Astrocyte (in vitro differentiated cells and primary cell): Measurements from ENCODE around the gene LRRC37A. TPM values are rescaled to one million over a fixed set of nuclear protein-coding genes. Genes with fewer than 3 reads are reported as not detected.
A peak's percentile ranks its signal among the peaks of the same experiment; 100 is the strongest.
"Not testable (repeated sequence)": the region's sequence is repeated elsewhere in the genome, so short reads cannot be mapped to it uniquely, and the experiment has no call there.

Experiments used
- DNase-seq: peaks from one replicate; pipeline ENCODE4 v3.0.0-alpha.2; 2010; ENCODE audit warnings: low read depth
- FAIRE-seq: peaks from 2 replicates; lab custom pipeline; 2011; peaks lifted over from hg19 to GRCh38; lab: Jason Lieb, UNC
- H2AFZ ChIP-seq: 2 replicates; pipeline ENCODE4 v1.6.0; 2012; ENCODE audit warnings: low read depth, low read length, inconsistent platforms
- H3K27ac ChIP-seq: 2 replicates; pipeline ENCODE4 v1.5.1; 2011; ENCODE audit warnings: low read depth, low read length, inconsistent platforms
- H3K27me3 ChIP-seq: 2 replicates; pipeline ENCODE4 v1.6.0; 2011; ENCODE audit warnings: low read length, inconsistent platforms; ENCODE audit not compliant: insufficient read depth
- H3K36me3 ChIP-seq: 2 replicates; pipeline ENCODE4 v1.5.1; 2011; ENCODE audit warnings: low read length, inconsistent platforms; ENCODE audit not compliant: insufficient read depth
- H3K4me1 ChIP-seq: 2 replicates; pipeline ENCODE4 v1.5.1; 2011; ENCODE audit warnings: low read length, inconsistent platforms; ENCODE audit not compliant: insufficient read depth
- H3K4me2 ChIP-seq: 2 replicates; pipeline ENCODE4 v1.6.0; 2012; ENCODE audit warnings: low read length, inconsistent platforms
- H3K4me3 ChIP-seq: 2 replicates; pipeline ENCODE4 v1.5.1; 2011; ENCODE audit warnings: low read depth, mild to moderate bottlenecking, low read length, inconsistent platforms; ENCODE audit not compliant: insufficient read depth
- H3K79me2 ChIP-seq: 2 replicates; pipeline ENCODE4 v1.6.0; 2012; ENCODE audit warnings: mild to moderate bottlenecking, low read length, inconsistent platforms; ENCODE audit not compliant: insufficient read depth
- H3K9ac ChIP-seq: 2 replicates; pipeline ENCODE4 v1.6.0; 2012; ENCODE audit warnings: mild to moderate bottlenecking, low read length, inconsistent platforms
- H3K9me3 ChIP-seq: 2 replicates; pipeline ENCODE4 v1.5.1; 2012; ENCODE audit warnings: low read depth, mild to moderate bottlenecking, low read length, inconsistent platforms; ENCODE audit not compliant: insufficient read depth
- H4K20me1 ChIP-seq: 2 replicates; pipeline ENCODE4 v1.6.0; 2012; ENCODE audit warnings: low read length, inconsistent platforms; ENCODE audit not compliant: insufficient read depth
- H3K27ac Mint-ChIP-seq: one replicate; pipeline ENCODE4 v1.8.0; 2021; ENCODE audit warnings: mild to moderate bottlenecking, mixed read lengths; ENCODE audit not compliant: unreplicated experiment
- H3K27me3 Mint-ChIP-seq: one replicate; pipeline ENCODE4 v1.8.0; 2021; ENCODE audit warnings: low read depth, mixed read lengths; ENCODE audit not compliant: unreplicated experiment
- H3K36me3 Mint-ChIP-seq: one replicate; pipeline ENCODE4 v1.8.0; 2021; ENCODE audit warnings: low read depth, mixed read lengths; ENCODE audit not compliant: unreplicated experiment
- H3K4me1 Mint-ChIP-seq: one replicate; pipeline ENCODE4 v1.8.0; 2021; ENCODE audit warnings: low read depth, mixed read lengths; ENCODE audit not compliant: unreplicated experiment
- H3K4me3 Mint-ChIP-seq: one replicate; pipeline ENCODE4 v1.8.0; 2021; ENCODE audit warnings: mild to moderate bottlenecking, moderate library complexity, mixed read lengths; ENCODE audit not compliant: unreplicated experiment
- H3K9me3 Mint-ChIP-seq: one replicate; pipeline ENCODE4 v1.8.0; 2021; ENCODE audit warnings: mild to moderate bottlenecking, mixed read lengths; ENCODE audit not compliant: unreplicated experiment
- total RNA-seq: library from RNA; stranded (reverse); gene quantifications from 2 replicates; pipeline ENCODE4 v1.2.1, GENCODE V29; 2021

LRRC37A gene
- total RNA-seq, 1 donor from 2014 or later: 4.2 TPM

DNA sequence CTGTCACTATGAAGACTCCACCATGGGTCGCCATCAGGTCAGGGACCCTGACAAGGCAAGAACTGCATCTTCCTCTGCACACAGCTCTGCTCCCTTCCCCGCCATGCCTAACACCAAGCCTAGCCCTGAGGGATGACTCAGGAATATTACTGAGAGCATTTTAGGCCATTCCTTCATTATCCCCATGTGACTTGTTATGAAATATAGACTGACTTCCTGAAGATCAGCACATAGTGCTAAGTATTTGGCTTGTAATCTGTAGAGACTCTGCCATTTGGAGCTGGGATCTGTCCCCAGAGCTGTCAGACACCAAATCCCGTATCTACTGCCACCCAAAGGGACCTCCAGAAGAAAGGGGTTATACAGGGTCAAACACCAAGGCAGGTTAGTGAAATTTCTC lies 47.2 kb downstream of the LRRC37A start:
- not testable (repeated sequence) for H3K27ac ChIP-seq, H3K9ac ChIP-seq, H2AFZ ChIP-seq, H3K36me3 ChIP-seq, DNase-seq, H3K4me3 Mint-ChIP-seq, H3K36me3 Mint-ChIP-seq, H3K4me1 Mint-ChIP-seq, H3K27me3 ChIP-seq, FAIRE-seq, H3K9me3 ChIP-seq, H3K4me1 ChIP-seq, H3K79me2 ChIP-seq, H4K20me1 ChIP-seq, H3K27me3 Mint-ChIP-seq, H3K4me2 ChIP-seq, H3K27ac Mint-ChIP-seq, H3K4me3 ChIP-seq, H3K9me3 Mint-ChIP-seq

DNA sequence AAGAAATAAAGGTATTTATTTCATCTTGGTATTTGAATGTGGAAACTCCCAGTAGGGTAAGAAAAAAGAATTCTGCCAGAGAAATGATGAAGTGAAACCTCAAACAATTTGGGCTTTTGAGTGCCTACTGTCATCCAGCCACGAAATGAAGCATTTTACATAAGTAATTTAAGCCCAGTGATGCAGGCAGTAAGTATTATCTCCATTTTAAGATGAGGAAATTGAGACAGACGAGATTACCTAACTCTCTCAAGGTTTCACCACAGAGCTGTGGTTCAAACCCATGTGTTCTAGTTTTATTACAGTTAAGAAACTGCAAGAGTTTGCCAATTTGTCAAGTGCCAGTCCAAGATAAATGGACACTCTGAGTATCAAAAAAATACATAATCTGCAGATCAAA lies 53.4 kb downstream of the LRRC37A start:
- not testable (repeated sequence) for H3K36me3 Mint-ChIP-seq, H3K4me1 ChIP-seq, H3K27ac Mint-ChIP-seq, H3K9ac ChIP-seq, H3K9me3 ChIP-seq, H3K79me2 ChIP-seq, H4K20me1 ChIP-seq, H3K4me3 ChIP-seq, H3K4me1 Mint-ChIP-seq, H2AFZ ChIP-seq, H3K9me3 Mint-ChIP-seq, H3K4me2 ChIP-seq, DNase-seq, H3K4me3 Mint-ChIP-seq, H3K36me3 ChIP-seq, H3K27ac ChIP-seq, H3K27me3 Mint-ChIP-seq, H3K27me3 ChIP-seq, FAIRE-seq

DNA sequence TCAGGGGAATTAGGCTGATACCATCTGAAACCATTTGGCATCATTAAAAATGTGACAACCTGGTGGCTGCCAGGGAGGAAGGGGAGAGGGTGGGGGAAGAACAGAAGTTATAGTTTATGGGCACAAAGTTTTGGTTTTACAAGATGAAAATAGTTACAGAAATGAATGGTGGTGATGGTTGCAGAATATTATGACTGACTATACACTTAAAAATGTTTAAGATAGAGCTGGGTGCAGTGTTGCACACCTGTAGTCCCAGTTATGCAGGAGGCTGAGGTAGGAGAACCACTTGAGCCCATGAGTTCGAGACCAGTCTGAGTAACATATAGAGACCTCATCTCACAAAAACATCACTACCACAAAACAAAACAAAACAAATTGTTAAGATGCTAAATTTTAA lies 54.1 kb downstream of the LRRC37A start:
- not testable (repeated sequence) for H3K4me3 Mint-ChIP-seq, H2AFZ ChIP-seq, H3K79me2 ChIP-seq, H3K27ac Mint-ChIP-seq, H3K36me3 ChIP-seq, H3K4me1 Mint-ChIP-seq, H3K4me3 ChIP-seq, H4K20me1 ChIP-seq, H3K27me3 Mint-ChIP-seq, H3K27me3 ChIP-seq, FAIRE-seq, H3K27ac ChIP-seq, H3K4me1 ChIP-seq, H3K4me2 ChIP-seq, H3K9ac ChIP-seq, H3K36me3 Mint-ChIP-seq, H3K9me3 ChIP-seq, H3K9me3 Mint-ChIP-seq, DNase-seq

DNA sequence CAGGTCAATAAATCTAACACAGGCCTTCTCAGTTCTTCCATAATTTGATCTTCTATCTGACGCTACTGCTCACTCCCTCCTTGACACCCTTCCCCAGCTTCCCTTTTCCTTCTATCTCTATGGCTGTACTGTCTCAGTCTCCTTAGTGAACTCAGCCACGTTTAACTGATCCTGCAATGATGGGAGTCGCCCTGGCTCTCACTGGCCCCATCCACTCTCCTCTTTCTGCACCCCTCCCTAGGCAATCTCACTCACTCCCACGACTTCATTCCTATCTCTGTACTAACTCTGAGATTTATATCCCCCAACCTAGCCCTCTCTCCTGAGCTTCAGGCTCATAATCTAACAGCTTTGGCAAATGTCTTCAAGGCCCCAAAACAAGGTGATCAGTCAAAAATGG lies 58.9 kb downstream of the LRRC37A start:
- H3K4me1 ChIP-seq, H3K4me3 Mint-ChIP-seq, H3K36me3 Mint-ChIP-seq, H4K20me1 ChIP-seq, DNase-seq, H3K27me3 Mint-ChIP-seq, H3K9me3 Mint-ChIP-seq, H3K79me2 ChIP-seq, H2AFZ ChIP-seq, H3K36me3 ChIP-seq, H3K4me3 ChIP-seq, H3K27me3 ChIP-seq, H3K9me3 ChIP-seq, FAIRE-seq, H3K9ac ChIP-seq, H3K27ac ChIP-seq, H3K27ac Mint-ChIP-seq, H3K4me1 Mint-ChIP-seq, H3K4me2 ChIP-seq: not testable (repeated sequence)

DNA sequence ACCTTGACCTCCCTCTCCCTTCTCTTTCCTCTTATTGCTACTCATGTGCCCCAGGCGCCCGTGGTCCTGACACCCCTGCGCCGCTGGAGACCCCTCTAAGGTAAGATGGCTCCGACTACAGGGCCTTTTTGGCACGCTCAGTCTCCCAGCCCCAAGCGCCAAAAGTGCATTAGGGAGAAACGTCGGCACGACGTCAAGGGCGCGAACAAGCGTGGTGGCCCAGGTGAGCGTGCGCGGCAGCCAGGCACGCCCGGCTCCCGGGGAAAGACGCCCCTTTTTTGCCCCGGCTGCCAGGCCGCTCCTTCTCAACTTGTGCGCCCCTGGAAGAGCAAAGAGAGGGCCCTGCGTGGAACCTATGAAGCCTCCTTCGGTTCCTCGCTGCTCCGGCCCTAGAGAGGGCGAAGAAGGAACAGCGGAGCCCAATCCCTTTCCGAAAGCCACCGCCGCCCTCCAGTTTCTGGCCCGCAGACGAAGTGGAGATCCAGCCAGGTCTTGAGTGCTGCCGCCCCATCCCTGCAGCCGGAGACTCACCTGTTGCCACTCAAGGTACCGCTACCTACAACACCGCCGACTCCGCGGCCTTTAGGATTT lies 66.3 kb downstream of the LRRC37A start:
- not testable (repeated sequence) for H3K4me1 ChIP-seq, H3K4me2 ChIP-seq, H4K20me1 ChIP-seq, H3K27ac Mint-ChIP-seq, H3K36me3 Mint-ChIP-seq, H3K4me3 ChIP-seq, H3K27me3 ChIP-seq, DNase-seq, H3K4me3 Mint-ChIP-seq, H3K27me3 Mint-ChIP-seq, H3K36me3 ChIP-seq, H3K9me3 ChIP-seq, H3K9ac ChIP-seq, H3K4me1 Mint-ChIP-seq, H3K79me2 ChIP-seq, H3K27ac ChIP-seq, H3K9me3 Mint-ChIP-seq, H2AFZ ChIP-seq, FAIRE-seq

DNA sequence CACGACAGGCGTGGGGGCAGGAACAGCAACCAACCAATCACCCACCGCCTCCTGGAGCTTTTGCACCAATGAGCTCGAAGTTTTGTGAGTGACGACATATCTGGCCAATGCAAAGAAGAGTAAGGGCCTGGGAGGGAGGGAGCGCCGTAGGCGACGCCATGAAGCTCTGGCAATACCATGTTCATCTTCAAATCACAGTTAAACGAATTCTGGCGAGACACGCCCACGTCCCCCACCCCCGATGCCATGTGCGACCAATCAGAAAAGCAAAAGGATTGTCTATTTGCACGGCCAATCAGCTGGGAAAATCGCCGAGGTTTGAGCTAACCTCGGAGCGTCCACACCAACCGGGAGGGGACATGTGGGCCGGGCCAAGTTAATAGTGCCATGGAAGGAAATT lies 66.8 kb downstream of the LRRC37A start, which contains the start of gene ARL17B:
TSS of gene ARL17B (minus strand) at position 12 of the 400 bp plus-strand sequence. CDS start 3,369 bp downstream, outside the sequence.
- not testable (repeated sequence) for DNase-seq, H3K4me3 Mint-ChIP-seq, H3K9me3 ChIP-seq, H2AFZ ChIP-seq, H3K4me1 Mint-ChIP-seq, H3K4me3 ChIP-seq, H3K79me2 ChIP-seq, H3K4me2 ChIP-seq, H3K36me3 Mint-ChIP-seq, H3K36me3 ChIP-seq, H3K27me3 Mint-ChIP-seq, H3K27me3 ChIP-seq, H3K27ac Mint-ChIP-seq, H3K9me3 Mint-ChIP-seq, H3K9ac ChIP-seq, H4K20me1 ChIP-seq, H3K4me1 ChIP-seq, H3K27ac ChIP-seq
- FAIRE-seq: peak; percentile 100
